Measurements from ENCODE around the gene SMG6.

DNA sequence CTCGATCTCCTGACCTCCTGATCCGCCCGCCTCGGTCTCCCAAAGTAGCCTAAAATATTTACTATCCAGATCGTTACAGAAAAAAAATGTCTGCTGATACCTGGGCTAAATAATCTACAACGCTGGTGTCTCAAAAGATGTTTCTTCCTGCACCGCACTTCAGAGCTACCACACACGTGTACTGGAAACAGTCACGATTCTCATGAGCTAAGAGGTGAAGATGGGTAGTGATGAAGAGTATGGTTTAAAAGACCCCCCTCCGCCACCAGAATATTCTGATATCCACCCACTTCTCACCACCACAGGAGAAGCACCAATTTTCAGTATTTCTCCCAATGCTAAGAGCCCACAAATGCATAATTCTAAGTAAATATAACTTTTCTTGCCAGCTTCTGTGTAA, 50.2 kb downstream of the SMG6 start:
- TF ChIP-seq, protein P1, sequence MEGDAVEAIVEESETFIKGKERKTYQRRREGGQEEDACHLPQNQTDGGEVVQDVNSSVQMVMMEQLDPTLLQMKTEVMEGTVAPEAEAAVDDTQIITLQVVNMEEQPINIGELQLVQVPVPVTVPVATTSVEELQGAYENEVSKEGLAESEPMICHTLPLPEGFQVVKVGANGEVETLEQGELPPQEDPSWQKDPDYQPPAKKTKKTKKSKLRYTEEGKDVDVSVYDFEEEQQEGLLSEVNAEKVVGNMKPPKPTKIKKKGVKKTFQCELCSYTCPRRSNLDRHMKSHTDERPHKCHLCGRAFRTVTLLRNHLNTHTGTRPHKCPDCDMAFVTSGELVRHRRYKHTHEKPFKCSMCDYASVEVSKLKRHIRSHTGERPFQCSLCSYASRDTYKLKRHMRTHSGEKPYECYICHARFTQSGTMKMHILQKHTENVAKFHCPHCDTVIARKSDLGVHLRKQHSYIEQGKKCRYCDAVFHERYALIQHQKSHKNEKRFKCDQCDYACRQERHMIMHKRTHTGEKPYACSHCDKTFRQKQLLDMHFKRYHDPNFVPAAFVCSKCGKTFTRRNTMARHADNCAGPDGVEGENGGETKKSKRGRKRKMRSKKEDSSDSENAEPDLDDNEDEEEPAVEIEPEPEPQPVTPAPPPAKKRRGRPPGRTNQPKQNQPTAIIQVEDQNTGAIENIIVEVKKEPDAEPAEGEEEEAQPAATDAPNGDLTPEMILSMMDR (IDR thresholded peaks at IDR 0.05), result no peak
- TF ChIP-seq ZFX (IDR thresholded peaks at IDR 0.05; ENCODE audit: borderline replicate concordance), result no peak

Data from 22Rv1 (cell line).